Measurements from ENCODE around the gene C16orf46.

Gene C16orf46

GRCh38 chr16:81106826-81107503, 29.9 kb upstream of the C16orf46 start:
- Histone ChIP-seq H3K9ac (ENCODE audit: insufficient read length) (no peak overlapping the region), H3K27ac (no peak overlapping the region), H3K4me3 (no peak overlapping the region), H3K36me3 (ENCODE audit: insufficient read depth, low read length) (no peaks in the 10 kb centered on the region), H3K9me3 (ENCODE audit: low read depth, low read length) (no peaks in the 10 kb centered on the region)
- TF ChIP-seq POLR2AphosphoS5 (IDR thresholded peaks at IDR 0.05; ENCODE audit: borderline replicate concordance, low read depth, low read length) (no peak), FOXP2 (optimal IDR thresholded peaks at IDR 0.05; ENCODE audit: control extremely low read depth, extremely low read length, insufficient read depth) (no peak), EZH2 (IDR thresholded peaks at IDR 0.05) (no peak)
- no peak for DNase-seq (ENCODE audit: low read depth, low spot score)

- no peak overlapping the region for H3K4me3 ChIP-seq
- H3K9ac ChIP-seq (ENCODE audit: insufficient read length), result no peak overlapping the region
- DNase-seq (ENCODE audit: low read depth, low spot score), result no peak
- no peaks in the 10 kb centered on the region for H3K9me3 ChIP-seq (ENCODE audit: low read depth, low read length)
- H3K36me3 ChIP-seq (ENCODE audit: insufficient read depth, low read length), result no peaks in the 10 kb centered on the region
- TF ChIP-seq POLR2AphosphoS5 (IDR thresholded peaks at IDR 0.05; ENCODE audit: borderline replicate concordance, low read depth, low read length), result no peak
- no peak for TF ChIP-seq FOXP2 (optimal IDR thresholded peaks at IDR 0.05; ENCODE audit: control extremely low read depth, extremely low read length, insufficient read depth)
- TF ChIP-seq EZH2 (IDR thresholded peaks at IDR 0.05), result no peak
- H3K27ac ChIP-seq, result no peak overlapping the region
Observed at GRCh38 chr16:81105946-81106345, 28.9 kb upstream of the C16orf46 start.

GRCh38 chr16:81101702-81102101, 24.7 kb upstream of the C16orf46 start:
- no peak for TF ChIP-seq EZH2 (IDR thresholded peaks at IDR 0.05)
- no peak for TF ChIP-seq FOXP2 (optimal IDR thresholded peaks at IDR 0.05; ENCODE audit: control extremely low read depth, extremely low read length, insufficient read depth)
- TF ChIP-seq POLR2AphosphoS5 (IDR thresholded peaks at IDR 0.05; ENCODE audit: borderline replicate concordance, low read depth, low read length), result no peak
- Histone ChIP-seq H3K4me3 (no peak overlapping the region), H3K36me3 (ENCODE audit: insufficient read depth, low read length) (no peaks in the 10 kb centered on the region), H3K27ac (no peak overlapping the region), H3K9ac (ENCODE audit: insufficient read length) (no peak overlapping the region), H3K9me3 (ENCODE audit: low read depth, low read length) (no peaks in the 10 kb centered on the region)
- no peak for DNase-seq (ENCODE audit: low read depth, low spot score)

- TF ChIP-seq EZH2 (IDR thresholded peaks at IDR 0.05) (no peak), POLR2AphosphoS5 (IDR thresholded peaks at IDR 0.05; ENCODE audit: borderline replicate concordance, low read depth, low read length) (no peak), FOXP2 (optimal IDR thresholded peaks at IDR 0.05; ENCODE audit: control extremely low read depth, extremely low read length, insufficient read depth) (no peak)
- Histone ChIP-seq H3K36me3 (ENCODE audit: insufficient read depth, low read length) (no peaks in the 10 kb centered on the region), H3K4me3 (no peak overlapping the region), H3K27ac (no peak overlapping the region), H3K9me3 (ENCODE audit: low read depth, low read length) (no peaks in the 10 kb centered on the region), H3K9ac (ENCODE audit: insufficient read length) (no peak overlapping the region)
- DNase-seq (ENCODE audit: low read depth, low spot score), result no peak
Observed at GRCh38 chr16:81099958-81100357, 22.9 kb upstream of the C16orf46 start.

- TF ChIP-seq FOXP2 (optimal IDR thresholded peaks at IDR 0.05; ENCODE audit: control extremely low read depth, extremely low read length, insufficient read depth), result no peak
- TF ChIP-seq EZH2 (IDR thresholded peaks at IDR 0.05), result no peak
- TF ChIP-seq POLR2AphosphoS5 (IDR thresholded peaks at IDR 0.05; ENCODE audit: borderline replicate concordance, low read depth, low read length), result no peak
- no peaks in the 10 kb centered on the region for H3K9me3 ChIP-seq (ENCODE audit: low read depth, low read length)
- no peak overlapping the region for H3K27ac ChIP-seq
- H3K4me3 ChIP-seq, result no peak overlapping the region
- no peak for DNase-seq (ENCODE audit: low read depth, low spot score)
- no peak overlapping the region for H3K9ac ChIP-seq (ENCODE audit: insufficient read length)
- H3K36me3 ChIP-seq (ENCODE audit: insufficient read depth, low read length), result no peaks in the 10 kb centered on the region
Observed at GRCh38 chr16:81097230-81097629, 20.2 kb upstream of the C16orf46 start.

GRCh38 chr16:81096715-81097208, 19.7 kb upstream of the C16orf46 start:
- H3K36me3 ChIP-seq (ENCODE audit: insufficient read depth, low read length), result no peaks in the 10 kb centered on the region
- H3K9ac ChIP-seq (ENCODE audit: insufficient read length), result no peak overlapping the region
- no peak for TF ChIP-seq EZH2 (IDR thresholded peaks at IDR 0.05)
- no peak for TF ChIP-seq FOXP2 (optimal IDR thresholded peaks at IDR 0.05; ENCODE audit: control extremely low read depth, extremely low read length, insufficient read depth)
- TF ChIP-seq POLR2AphosphoS5 (IDR thresholded peaks at IDR 0.05; ENCODE audit: borderline replicate concordance, low read depth, low read length), result no peak
- no peaks in the 10 kb centered on the region for H3K9me3 ChIP-seq (ENCODE audit: low read depth, low read length)
- H3K27ac ChIP-seq, result no peak overlapping the region
- H3K4me3 ChIP-seq, result peak overlapping the region; percentile 56
- no peak for DNase-seq (ENCODE audit: low read depth, low spot score)

- Histone ChIP-seq H3K4me3 (peak within 1 kb of the TSS; percentile 79), H3K36me3 (ENCODE audit: insufficient read depth, low read length) (no peaks in the 10 kb centered on the region), H3K9me3 (ENCODE audit: low read depth, low read length) (no peaks in the 10 kb centered on the region), H3K9ac (ENCODE audit: insufficient read length) (peak within 1 kb of the TSS; percentile 35), H3K27ac (no peak within 1 kb of the TSS)
- TF ChIP-seq EZH2 (IDR thresholded peaks at IDR 0.05) (no peak), FOXP2 (optimal IDR thresholded peaks at IDR 0.05; ENCODE audit: control extremely low read depth, extremely low read length, insufficient read depth) (no peak), POLR2AphosphoS5 (IDR thresholded peaks at IDR 0.05; ENCODE audit: borderline replicate concordance, low read depth, low read length) (no peak)
- DNase-seq (ENCODE audit: low read depth, low spot score), result peak; percentile 35
Observed at GRCh38 chr16:81095953-81096714, 19.1 kb upstream of the C16orf46 start, which contains the start of gene GCSH. Gene GCSH (minus strand): TSS chr16:81096395. CDS start chr16:81096278, 117 bp downstream.

GRCh38 chr16:81095653-81095952, 18.6 kb upstream of the C16orf46 start:
- Histone ChIP-seq H3K36me3 (ENCODE audit: insufficient read depth, low read length) (no peaks in the 10 kb centered on the region), H3K4me3 (peak overlapping the region; percentile 79), H3K9ac (ENCODE audit: insufficient read length) (peak overlapping the region; percentile 35), H3K27ac (no peak overlapping the region), H3K9me3 (ENCODE audit: low read depth, low read length) (no peaks in the 10 kb centered on the region)
- no peak for TF ChIP-seq EZH2 (IDR thresholded peaks at IDR 0.05)
- no peak for TF ChIP-seq FOXP2 (optimal IDR thresholded peaks at IDR 0.05; ENCODE audit: control extremely low read depth, extremely low read length, insufficient read depth)
- no peak for TF ChIP-seq POLR2AphosphoS5 (IDR thresholded peaks at IDR 0.05; ENCODE audit: borderline replicate concordance, low read depth, low read length)
- no peak for DNase-seq (ENCODE audit: low read depth, low spot score)
